GM19468 (cell line): ENCODE measurements around the gene ZBTB40.

ENCODE experiments used
- ATAC-seq: cut with Tn5 transposase; IDR thresholded peaks from one replicate; pipeline ENCODE4 v1.9.1; 2021; ENCODE audit warnings: mild to moderate bottlenecking, moderate library complexity, moderate number of reproducible peaks; ENCODE audit not compliant: unreplicated experiment; ENCODE audit errors: extremely low read depth

ZBTB40 gene

DNA sequence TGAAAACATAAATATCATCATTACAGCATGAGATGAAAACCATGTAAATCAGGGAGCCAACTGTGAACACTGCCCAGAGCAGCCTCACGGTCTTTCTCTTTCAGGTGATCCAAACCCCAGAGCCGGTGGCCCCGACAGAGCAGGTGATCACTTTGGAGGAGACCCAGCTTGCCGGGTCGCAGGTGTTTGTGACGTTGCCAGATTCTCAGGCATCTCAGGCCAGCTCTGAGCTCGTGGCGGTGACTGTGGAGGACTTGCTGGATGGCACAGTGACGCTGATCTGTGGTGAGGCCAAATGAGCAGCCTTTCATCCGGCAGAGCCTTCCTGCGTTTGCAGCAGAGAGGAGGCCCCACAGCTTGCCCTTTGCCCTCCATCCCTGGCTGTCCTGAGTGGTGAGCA is 74.4 kb downstream of the ZBTB40 start:
- no peak for ATAC-seq

GRCh38 chr1:22526677-22527076 is 75.0 kb downstream of the ZBTB40 start:
- no peak for ATAC-seq

GRCh38 chr1:22527122-22527521 is 75.5 kb downstream of the ZBTB40 start:
- ATAC-seq = no peak

GRCh38 chr1:22527555-22528296 is 76.1 kb downstream of the ZBTB40 start:
- ATAC-seq = no peak

DNA sequence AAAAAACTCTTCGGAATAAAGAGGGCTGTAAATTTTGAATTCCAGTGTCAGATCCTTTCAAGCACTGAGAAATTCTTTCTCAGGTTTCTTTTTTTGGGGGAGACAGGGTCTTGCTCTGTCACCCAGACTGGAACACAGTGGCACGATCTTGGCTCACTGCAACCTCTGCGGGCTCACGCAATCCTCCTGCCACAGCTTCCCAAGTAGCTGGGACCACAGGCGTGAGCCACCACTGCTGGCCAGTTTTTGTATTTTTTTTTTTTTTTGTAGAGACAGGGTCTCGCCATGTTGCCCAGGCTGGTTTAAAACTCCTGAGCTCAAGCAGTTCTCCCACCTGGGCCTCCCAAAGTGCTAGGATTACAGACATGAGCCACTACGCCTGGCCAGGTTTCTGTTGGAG is 76.8 kb downstream of the ZBTB40 start:
- ATAC-seq = no peak

GRCh38 chr1:22529901-22530621 is 78.4 kb downstream of the ZBTB40 start:
- no peak for ATAC-seq

- no peak for ATAC-seq
Observed at GRCh38 chr1:22530715-22531114, 79.1 kb downstream of the ZBTB40 start.

DNA sequence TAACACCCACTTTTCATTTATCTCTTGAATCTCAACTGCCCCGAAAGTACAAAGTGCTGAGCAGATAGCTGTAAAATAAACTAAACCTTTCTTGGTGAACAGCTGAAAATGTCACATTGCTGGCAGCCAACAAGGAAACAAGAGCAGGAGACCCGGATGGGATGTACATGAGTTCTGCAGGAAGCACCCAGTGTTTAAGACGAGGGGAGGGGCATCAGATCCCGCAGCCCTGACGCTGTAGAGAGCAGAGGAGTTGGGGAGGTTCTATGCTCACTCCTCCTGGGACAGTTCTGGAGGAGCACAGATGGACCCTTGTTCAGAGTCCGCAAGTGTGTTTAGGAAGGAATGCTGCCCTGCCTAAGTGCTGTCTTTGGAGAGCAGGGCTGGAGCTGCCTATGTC is 79.6 kb downstream of the ZBTB40 start:
- ATAC-seq = no peak

- no peak for ATAC-seq
Observed at GRCh38 chr1:22533244-22533895, 81.7 kb downstream of the ZBTB40 start.

DNA sequence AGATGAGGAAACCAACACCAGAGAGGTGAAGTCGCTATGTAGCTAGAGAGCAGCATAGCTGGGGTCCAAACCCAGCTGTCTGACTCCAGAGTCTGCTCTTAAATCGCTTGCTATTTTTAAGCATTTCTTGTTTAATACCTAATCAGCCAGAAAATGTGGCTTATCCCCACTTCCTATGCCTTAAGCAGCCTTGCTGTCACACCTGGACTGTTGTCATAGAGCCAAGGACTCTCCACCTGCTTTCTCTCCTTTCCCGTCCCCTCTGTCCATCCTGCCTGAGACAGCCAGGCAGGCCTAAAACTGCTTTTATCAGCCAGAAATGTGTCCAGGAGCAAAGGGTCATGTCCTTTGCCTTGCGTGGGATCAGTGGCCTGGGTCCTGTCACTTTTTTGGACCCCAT is 83.3 kb downstream of the ZBTB40 start:
- no peak for ATAC-seq

DNA sequence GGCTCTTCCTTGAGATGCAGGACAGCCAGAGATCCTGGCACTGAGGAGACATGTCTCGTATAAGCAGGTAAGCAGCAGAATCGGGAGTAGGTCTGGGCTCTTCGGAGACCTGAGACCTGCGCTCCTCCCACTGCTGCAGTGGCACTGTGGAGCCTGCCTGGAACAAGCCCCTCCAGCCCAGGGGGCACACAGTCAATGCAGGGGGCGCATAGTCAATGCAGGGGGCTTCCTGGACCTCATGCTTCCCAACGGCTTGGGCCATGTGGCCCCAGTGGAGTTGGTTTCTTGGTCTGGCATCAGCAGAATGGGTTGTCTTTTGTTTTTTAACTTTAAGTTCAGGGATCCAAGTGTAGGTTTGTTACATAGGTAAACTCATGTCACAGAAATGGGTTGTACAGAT is 83.7 kb downstream of the ZBTB40 start:
- no peak for ATAC-seq

- ATAC-seq = no peak
Observed at GRCh38 chr1:22536506-22536905, 84.9 kb downstream of the ZBTB40 start.

DNA sequence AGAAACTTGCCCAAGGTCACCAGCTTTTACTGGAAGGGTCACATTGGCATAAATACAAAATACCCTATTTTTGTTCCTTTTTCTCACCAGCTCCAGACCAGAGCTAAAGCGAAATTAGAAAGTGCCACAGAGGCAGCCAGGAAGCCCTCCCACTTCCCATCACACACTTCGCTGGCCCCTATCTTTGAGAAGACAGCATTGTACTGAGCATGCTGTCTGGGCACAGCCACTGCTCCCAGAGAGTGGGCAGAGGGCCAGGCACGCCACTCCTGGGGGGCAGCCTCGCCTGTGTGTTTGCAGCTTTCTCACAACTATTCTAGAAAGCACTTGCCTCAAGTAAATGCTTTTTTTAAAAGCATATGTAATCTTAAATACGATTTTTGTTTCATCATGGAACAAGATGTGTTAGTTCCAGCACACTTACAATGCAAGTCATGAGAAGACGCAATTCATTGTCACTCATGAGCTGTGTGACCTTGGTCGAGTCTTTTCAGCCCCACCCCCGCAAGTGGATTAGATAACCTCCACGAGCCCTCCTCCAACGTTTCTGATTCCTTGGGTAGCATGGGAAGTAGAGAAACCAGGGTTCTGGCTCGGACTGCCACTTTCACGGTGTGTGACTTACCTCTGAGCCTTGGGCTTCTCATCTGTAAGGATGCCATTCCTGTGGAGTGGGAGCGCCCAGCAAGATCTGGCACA is 85.9 kb downstream of the ZBTB40 start:
- ATAC-seq = no peak

- ATAC-seq = no peak
Observed at GRCh38 chr1:22539510-22540118, 88.0 kb downstream of the ZBTB40 start.

DNA sequence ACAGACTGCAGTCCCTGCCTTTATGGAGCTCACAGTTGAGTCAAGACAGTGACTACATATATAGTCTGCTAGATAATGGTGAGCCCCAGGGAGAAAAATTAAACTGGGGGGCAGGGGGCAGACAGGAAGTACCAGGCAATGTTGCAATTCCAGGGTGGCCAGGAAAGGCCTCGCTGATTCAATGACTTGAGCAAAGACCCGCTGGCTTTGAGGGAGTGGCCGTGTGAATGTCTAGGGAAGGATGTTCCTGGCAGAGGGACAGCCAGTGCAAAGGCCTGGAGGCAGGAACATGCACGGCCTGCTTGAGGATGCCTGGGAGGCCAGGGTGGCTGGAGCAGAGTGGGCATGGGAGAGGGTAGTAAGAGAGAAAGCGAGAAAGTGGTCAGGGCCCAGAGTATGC is 88.7 kb downstream of the ZBTB40 start:
- no peak for ATAC-seq

DNA sequence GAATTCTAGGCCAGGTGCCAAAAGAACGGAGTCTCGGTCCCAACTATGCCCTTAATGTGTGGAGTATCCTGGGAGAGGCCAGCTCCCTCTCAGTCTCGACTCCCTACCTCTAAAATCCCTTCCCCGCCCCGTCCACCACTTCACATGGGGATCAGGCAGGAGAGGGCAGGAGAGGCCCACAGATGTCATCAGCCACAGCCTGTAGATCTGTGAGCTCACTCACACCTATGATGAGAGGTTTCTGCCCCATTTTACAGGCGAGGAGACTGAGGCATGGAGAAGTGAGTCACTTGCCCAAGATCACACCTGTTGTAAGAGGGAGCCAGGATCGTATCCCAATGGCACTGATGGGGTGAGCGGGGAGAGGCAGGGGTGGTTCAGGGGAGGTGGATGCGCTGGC is 91.2 kb downstream of the ZBTB40 start:
- no peak for ATAC-seq

- ATAC-seq = no peak
Observed at GRCh38 chr1:22543679-22544078, 92.0 kb downstream of the ZBTB40 start.

- ATAC-seq = no peak
Observed at GRCh38 chr1:22544606-22545005, 93.0 kb downstream of the ZBTB40 start.

DNA sequence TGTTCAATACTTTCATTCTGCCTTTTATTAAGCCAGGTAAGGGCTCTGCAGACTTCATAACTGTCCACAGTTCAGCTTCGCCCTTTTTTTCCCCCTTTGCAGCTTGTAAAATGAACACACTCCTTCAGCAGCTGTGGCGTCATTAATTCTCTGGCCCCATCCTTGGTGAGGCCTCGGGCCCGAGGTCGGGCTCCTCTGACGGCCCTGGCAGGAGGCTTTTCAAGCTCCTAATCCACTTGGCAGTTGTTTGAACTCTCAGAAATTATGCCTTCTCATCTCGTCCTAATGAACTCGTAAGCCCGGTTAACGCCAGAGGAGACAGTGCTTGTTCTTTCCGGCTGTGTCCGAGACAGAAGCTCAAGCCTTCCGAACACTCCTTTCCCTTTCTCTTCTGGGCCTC is 93.5 kb downstream of the ZBTB40 start:
- ATAC-seq = no peak

GRCh38 chr1:22547186-22547817 is 95.7 kb downstream of the ZBTB40 start:
- no peak for ATAC-seq
